Measurements from ENCODE around the gene PKNOX2. TPM values are rescaled to one million over a fixed set of nuclear protein-coding genes. Genes with fewer than 3 reads are reported as not detected.

PKNOX2 gene
- total and polyA plus RNA-seq, 4 donors = 3.1 to 10.6 (median 7.9) TPM

DNA sequence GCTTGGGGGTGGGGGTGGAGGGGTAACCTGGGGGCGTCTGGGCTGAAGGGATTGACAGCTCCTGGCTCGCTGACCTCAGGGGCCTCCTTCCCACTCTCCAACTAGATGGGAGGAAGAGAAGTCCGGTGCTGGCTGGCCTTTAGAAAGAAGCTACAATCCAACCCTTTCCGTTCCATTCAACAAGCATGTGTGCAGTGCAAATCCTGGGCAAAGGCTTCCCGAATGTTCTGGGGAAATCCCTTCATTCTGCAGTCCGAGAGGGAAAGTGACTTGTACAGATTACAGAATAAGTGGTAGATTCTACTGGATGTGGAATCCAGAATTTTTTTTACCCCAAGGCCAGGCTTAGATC, 181.6 kb downstream of the PKNOX2 start:
- Histone ChIP-seq H3K4me3 (no peak overlapping the region), H3K27me3 (ENCODE audit: control insufficient read depth in 3 of 3, insufficient read depth in 3 of 3, low read length in 2 of 3) (no peaks in the 10 kb centered on the region), H3K36me3 (ENCODE audit: control insufficient read depth in 4 of 4, insufficient read depth in 4 of 4, low read length in 4 of 4) (no peaks in the 10 kb centered on the region), H3K4me1 (ENCODE audit: control insufficient read depth in 5 of 5, insufficient read depth in 5 of 5, low read length in 5 of 5) (peaks cover 0 to 36% (median 9%) of the 10 kb centered on the region in 5 donors), H3K9me3 (ENCODE audit: control insufficient read depth in 4 of 4, insufficient read depth in 3 of 4, low read length in 3 of 4) (no peaks in the 10 kb centered on the region), H3K9ac (ENCODE audit: insufficient read depth in 1 of 2, low read length in 2 of 2) (no peak overlapping the region), H3K27ac (ENCODE audit: low read depth in 1 of 2, low read length in 1 of 2) (no peak overlapping the region)
- no peak for ATAC-seq (ENCODE audit: insufficient read depth, low FRiP score)
- no peak for TF ChIP-seq CTCF (IDR thresholded peaks at IDR 0.05; ENCODE audit: control extremely low read depth, extremely low read depth)
- DNase-seq = no peak
- 41 to 45% methylated on average over 6 of the region's 6 CpGs for WGBS, 2 donors

DNA sequence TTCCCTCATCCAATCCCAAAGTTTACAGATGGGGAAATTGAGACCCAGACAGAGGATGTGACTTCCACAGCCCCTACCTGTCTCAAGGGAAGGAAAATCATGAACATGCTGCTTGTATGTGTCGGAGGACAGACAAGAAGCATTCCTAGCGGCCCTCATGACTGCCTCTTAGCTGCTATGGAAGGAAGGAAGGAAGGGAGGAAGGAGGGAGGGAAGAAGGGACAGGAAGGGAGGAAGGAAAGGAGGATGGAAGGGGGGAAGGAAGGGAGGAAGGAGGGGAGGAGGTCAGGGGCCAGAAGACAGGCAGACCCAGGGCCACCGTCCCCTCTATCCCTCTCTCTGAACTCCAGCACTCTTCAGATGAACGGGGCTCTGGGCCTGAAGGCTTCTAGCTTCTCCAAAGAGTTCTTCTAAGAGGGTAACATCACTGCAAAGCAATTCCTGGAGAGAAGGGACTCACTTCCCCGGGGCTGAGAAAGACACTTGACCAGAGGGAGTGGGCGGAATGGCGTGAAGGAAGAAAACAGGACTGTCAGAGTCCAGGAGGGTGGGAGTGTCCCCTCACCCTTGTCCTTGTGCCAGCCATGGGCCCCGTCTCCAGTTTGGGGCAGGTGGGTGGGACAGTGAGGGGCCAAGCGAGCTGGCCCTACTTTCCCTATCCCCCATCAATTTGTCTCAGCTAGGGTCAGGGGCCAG, 182.2 kb downstream of the PKNOX2 start:
- Histone ChIP-seq H3K9ac (ENCODE audit: insufficient read depth in 1 of 2, low read length in 2 of 2) (no peak overlapping the region), H3K36me3 (ENCODE audit: control insufficient read depth in 4 of 4, insufficient read depth in 4 of 4, low read length in 4 of 4) (no peaks in the 10 kb centered on the region), H3K4me3 (no peak overlapping the region), H3K27ac (ENCODE audit: low read depth in 1 of 2, low read length in 1 of 2) (no peak overlapping the region), H3K4me1 (ENCODE audit: control insufficient read depth in 5 of 5, insufficient read depth in 5 of 5, low read length in 5 of 5) (peaks cover 0 to 36% (median 9%) of the 10 kb centered on the region in 5 donors), H3K9me3 (ENCODE audit: control insufficient read depth in 4 of 4, insufficient read depth in 3 of 4, low read length in 3 of 4) (no peaks in the 10 kb centered on the region), H3K27me3 (ENCODE audit: control insufficient read depth in 3 of 3, insufficient read depth in 3 of 3, low read length in 2 of 3) (no peaks in the 10 kb centered on the region)
- no peak for ATAC-seq (ENCODE audit: insufficient read depth, low FRiP score)
- no peak for TF ChIP-seq CTCF (IDR thresholded peaks at IDR 0.05; ENCODE audit: control extremely low read depth, extremely low read depth)
- WGBS, 2 donors = 80 to 88% methylated on average over 9 of the region's 9 CpGs
- DNase-seq = no peak

- ATAC-seq (ENCODE audit: insufficient read depth, low FRiP score) (no peak), DNase-seq (no peak)
- H3K9ac ChIP-seq (ENCODE audit: insufficient read depth in 1 of 2, low read length in 2 of 2) = no peak overlapping the region
- H3K27ac ChIP-seq (ENCODE audit: low read depth in 1 of 2, low read length in 1 of 2) = no peak overlapping the region
- 73% methylated on average over 2 of the region's 2 CpGs for WGBS, 2 donors
- H3K36me3 ChIP-seq (ENCODE audit: control insufficient read depth in 4 of 4, insufficient read depth in 4 of 4, low read length in 4 of 4) = no peaks in the 10 kb centered on the region
- no peak overlapping the region for H3K4me3 ChIP-seq
- H3K4me1 ChIP-seq (ENCODE audit: control insufficient read depth in 5 of 5, insufficient read depth in 5 of 5, low read length in 5 of 5) = peaks cover 0 to 36% (median 9%) of the 10 kb centered on the region in 5 donors
- H3K27me3 ChIP-seq (ENCODE audit: control insufficient read depth in 3 of 3, insufficient read depth in 3 of 3, low read length in 2 of 3) = no peaks in the 10 kb centered on the region
- TF ChIP-seq CTCF (IDR thresholded peaks at IDR 0.05; ENCODE audit: control extremely low read depth, extremely low read depth) = no peak
- no peaks in the 10 kb centered on the region for H3K9me3 ChIP-seq (ENCODE audit: control insufficient read depth in 4 of 4, insufficient read depth in 3 of 4, low read length in 3 of 4)
Observed at GRCh38 chr11:125347261-125347585, 182.7 kb downstream of the PKNOX2 start.

DNA sequence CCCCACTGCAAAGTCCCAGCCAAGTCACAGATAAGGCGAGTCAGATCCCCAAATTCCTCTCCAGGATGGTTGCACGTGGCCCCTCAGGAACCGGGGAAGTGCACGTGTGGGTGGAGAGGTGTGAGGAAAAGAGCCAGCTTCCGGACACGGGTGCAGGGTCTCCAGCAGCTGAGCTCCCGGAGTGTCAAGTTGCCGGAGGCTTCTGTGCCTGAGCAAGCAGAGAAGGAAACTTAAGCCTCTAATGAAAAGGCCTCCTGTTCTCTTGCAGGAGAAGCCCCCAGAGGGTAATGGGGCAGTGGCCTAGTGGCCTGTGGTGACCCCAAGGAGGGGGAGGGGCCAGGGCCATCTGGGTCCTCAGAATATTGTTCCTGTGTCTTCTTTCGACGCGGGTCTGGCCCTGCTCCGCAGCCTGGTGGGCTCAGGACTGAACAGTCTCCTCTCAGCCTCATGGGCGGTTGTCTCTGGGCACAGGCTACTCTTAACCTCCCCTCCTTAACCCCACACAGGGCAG, 183.6 kb downstream of the PKNOX2 start:
- Histone ChIP-seq H3K4me3 (no peak overlapping the region), H3K27me3 (ENCODE audit: control insufficient read depth in 3 of 3, insufficient read depth in 3 of 3, low read length in 2 of 3) (no peaks in the 10 kb centered on the region), H3K27ac (ENCODE audit: low read depth in 1 of 2, low read length in 1 of 2) (no peak overlapping the region), H3K9ac (ENCODE audit: insufficient read depth in 1 of 2, low read length in 2 of 2) (no peak overlapping the region), H3K4me1 (ENCODE audit: control insufficient read depth in 5 of 5, insufficient read depth in 5 of 5, low read length in 5 of 5) (peaks cover 0 to 26% (median 5%) of the 10 kb centered on the region in 5 donors), H3K36me3 (ENCODE audit: control insufficient read depth in 4 of 4, insufficient read depth in 4 of 4, low read length in 4 of 4) (no peaks in the 10 kb centered on the region), H3K9me3 (ENCODE audit: control insufficient read depth in 4 of 4, insufficient read depth in 3 of 4, low read length in 3 of 4) (no peaks in the 10 kb centered on the region)
- 76 to 77% methylated on average over 13 of the region's 13 CpGs for WGBS, 2 donors
- DNase-seq (no peak), ATAC-seq (ENCODE audit: insufficient read depth, low FRiP score) (no peak)
- TF ChIP-seq CTCF (IDR thresholded peaks at IDR 0.05; ENCODE audit: control extremely low read depth, extremely low read depth) = no peak

Measured in lung (tissue), 12 donors.